ENCODE measurements around the gene FOXN1.

DNA sequence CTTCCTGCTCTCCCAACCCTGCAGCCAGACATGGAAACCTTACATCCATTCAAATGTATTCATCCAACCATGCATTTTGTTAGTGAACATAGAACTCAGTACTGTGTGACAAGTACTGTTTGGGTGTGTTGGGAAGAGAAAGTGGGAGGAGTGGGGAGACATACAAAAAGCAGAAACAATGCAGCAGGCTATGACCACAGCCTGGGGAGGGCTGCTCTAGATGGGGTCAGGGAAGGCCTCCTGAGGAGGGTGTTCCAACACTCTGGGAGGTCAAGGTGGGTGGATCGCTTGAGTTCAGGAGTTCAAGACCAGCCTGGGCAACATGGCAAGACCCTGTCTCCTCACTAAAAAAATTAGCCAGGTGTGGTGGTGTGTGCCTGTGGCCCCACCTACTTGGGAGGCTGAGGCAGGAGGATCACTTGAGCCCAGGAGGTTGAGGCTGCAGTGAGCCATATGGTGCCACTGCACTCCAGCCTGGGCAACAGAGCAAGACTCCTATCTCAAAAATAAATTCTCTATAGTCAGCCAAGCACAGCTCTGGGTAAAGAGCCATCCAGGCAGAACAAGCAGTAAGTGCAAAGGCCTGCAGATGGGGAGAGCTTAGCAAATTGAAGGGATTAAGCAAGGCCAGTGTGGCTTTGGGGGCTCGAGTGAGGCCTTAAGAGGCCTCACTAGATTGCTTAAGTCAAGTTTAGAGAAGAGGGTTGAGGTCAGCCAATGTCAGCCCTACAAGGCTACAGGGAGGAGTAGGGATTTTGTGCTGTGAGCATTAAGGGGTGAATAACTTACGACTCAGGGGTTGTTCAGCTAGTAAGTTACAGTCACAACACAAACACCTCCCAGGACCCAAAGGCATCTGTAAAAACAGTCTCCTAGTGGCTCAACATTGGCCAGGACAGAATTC is 27.2 kb upstream of the FOXN1 start:
- TF ChIP-seq, protein P1, sequence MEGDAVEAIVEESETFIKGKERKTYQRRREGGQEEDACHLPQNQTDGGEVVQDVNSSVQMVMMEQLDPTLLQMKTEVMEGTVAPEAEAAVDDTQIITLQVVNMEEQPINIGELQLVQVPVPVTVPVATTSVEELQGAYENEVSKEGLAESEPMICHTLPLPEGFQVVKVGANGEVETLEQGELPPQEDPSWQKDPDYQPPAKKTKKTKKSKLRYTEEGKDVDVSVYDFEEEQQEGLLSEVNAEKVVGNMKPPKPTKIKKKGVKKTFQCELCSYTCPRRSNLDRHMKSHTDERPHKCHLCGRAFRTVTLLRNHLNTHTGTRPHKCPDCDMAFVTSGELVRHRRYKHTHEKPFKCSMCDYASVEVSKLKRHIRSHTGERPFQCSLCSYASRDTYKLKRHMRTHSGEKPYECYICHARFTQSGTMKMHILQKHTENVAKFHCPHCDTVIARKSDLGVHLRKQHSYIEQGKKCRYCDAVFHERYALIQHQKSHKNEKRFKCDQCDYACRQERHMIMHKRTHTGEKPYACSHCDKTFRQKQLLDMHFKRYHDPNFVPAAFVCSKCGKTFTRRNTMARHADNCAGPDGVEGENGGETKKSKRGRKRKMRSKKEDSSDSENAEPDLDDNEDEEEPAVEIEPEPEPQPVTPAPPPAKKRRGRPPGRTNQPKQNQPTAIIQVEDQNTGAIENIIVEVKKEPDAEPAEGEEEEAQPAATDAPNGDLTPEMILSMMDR (IDR thresholded peaks at IDR 0.05; ENCODE audit: insufficient read depth, low read depth, low read length), result no peak
- TF ChIP-seq EZH2 (IDR thresholded peaks at IDR 0.05; ENCODE audit: insufficient read depth, low read length), result no peak

Data from astrocyte (in vitro differentiated cells and primary cell).